Measurements from ENCODE around the gene KSR1.
A peak's percentile ranks its signal among the peaks of the same experiment; 100 is the strongest.
"Not testable (repeated sequence)": the region's sequence is repeated elsewhere in the genome, so short reads cannot be mapped to it uniquely, and the experiment has no call there.

KSR1 gene

DNA sequence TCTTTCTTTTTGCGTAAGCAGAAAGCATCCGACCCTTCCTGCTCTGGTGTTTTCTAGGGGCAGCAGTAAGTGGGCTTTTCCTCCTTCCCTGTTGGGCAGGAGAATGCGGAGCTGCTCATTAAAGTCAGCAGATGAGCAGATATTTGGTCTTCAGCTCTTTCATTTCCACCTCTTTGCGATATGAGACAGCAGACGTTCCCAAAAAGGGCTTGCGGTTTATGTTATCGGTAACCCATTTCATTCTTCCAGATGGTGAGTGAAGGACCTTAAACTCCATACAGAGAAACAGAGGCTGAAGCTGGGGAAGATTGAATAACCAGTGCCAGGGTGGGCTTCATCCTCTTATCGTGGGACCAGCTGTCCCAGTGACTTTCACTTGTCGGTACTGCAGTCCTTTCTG, 40.7 kb downstream of the KSR1 start:
- peaks cover 10 to 29% (median 21%) of the 10 kb centered on the region in 5 donors for H3K4me1 ChIP-seq (ENCODE audit: control insufficient read depth in 5 of 5, insufficient read depth in 5 of 5, low read length in 5 of 5)
- H3K27ac ChIP-seq (ENCODE audit: low read depth, low read length): no peak overlapping the region
- peaks cover 0 to 2% (median 0%) of the 10 kb centered on the region in 5 donors for H3K27me3 ChIP-seq (ENCODE audit: control insufficient read depth in 5 of 5, insufficient read depth in 4 of 5, low read length in 5 of 5)
- no peaks in the 10 kb centered on the region for H3K9me3 ChIP-seq (ENCODE audit: control insufficient read depth in 5 of 5, low read length in 5 of 5)
- H3K4me3 ChIP-seq (ENCODE audit: low read depth in 1 of 5, low read length in 5 of 5): no peak overlapping the region
- no peak overlapping the region for H3K9ac ChIP-seq (ENCODE audit: low read length in 5 of 5)
- H3K36me3 ChIP-seq (ENCODE audit: control insufficient read depth in 5 of 5, insufficient read depth in 5 of 5, low read length in 5 of 5): peaks cover 0 to 3% (median 0%) of the 10 kb centered on the region in 5 donors

DNA sequence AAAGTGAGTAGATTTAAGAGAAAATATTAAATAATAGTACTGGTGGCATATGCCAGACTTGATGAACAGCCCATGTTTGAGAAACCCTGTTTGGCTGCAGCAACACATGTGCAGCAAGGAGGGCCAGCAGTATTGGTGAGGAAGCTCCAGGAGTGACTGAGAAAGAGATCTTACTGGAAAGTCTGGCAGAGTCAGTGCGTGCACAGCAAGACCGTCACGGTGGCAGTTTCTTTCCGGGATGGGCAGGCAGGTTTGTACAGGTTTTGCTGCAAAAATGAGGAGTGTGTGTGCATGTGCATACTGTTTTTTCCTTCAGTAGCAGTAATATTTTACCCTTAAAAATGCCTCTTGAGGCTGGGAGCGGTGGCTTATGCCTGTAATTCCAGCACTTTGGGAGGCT, 41.4 kb downstream of the KSR1 start:
- Histone ChIP-seq H3K27me3 (ENCODE audit: control insufficient read depth in 5 of 5, insufficient read depth in 4 of 5, low read length in 5 of 5) (peaks cover 0 to 2% (median 0%) of the 10 kb centered on the region in 5 donors), H3K4me3 (ENCODE audit: low read depth in 1 of 5, low read length in 5 of 5) (no peak overlapping the region), H3K27ac (ENCODE audit: low read depth, low read length) (no peak overlapping the region), H3K9ac (ENCODE audit: low read length in 5 of 5) (no peak overlapping the region), H3K36me3 (ENCODE audit: control insufficient read depth in 5 of 5, insufficient read depth in 5 of 5, low read length in 5 of 5) (peaks cover 0 to 3% (median 0%) of the 10 kb centered on the region in 5 donors), H3K9me3 (ENCODE audit: control insufficient read depth in 5 of 5, low read length in 5 of 5) (no peaks in the 10 kb centered on the region), H3K4me1 (ENCODE audit: control insufficient read depth in 5 of 5, insufficient read depth in 5 of 5, low read length in 5 of 5) (peaks cover 8 to 32% (median 25%) of the 10 kb centered on the region in 5 donors)

DNA sequence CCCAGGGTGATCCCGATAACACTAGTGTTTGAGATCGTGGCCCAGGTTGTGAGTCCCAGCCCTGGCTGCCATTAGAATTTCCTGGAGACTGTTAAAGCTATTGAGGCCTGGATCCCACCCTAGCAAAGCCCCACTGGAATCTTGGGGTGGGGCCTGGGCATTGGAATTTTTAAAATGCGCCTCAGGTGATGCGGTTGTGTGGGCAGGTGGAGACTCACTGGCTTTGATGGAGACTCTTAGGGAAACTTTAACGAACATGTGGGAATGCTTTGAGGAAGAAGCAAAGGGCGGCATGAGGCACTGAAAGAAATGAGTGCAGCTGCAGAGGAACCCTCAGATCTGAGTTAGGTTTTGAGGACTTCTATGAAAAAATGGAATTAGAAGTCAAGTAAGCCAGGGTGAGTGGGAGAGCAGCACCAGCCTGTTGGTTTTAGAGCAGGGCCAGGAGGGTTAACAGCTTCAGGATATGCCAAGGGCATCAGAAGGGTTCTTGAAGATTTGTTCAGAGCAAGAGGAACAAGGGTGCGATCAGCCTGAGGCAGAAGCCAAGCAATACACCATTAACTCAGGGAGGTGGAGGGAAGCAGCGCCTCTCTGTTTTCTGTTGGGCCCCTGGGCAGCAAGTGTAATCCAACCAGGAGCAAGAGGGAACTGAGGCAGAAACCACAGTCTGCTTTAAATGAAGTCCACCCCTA, 42.5 kb downstream of the KSR1 start:
- H3K9ac ChIP-seq (ENCODE audit: low read length in 5 of 5): no peak overlapping the region

GRCh38 chr17:27499451-27500265, 43.4 kb downstream of the KSR1 start:
- Histone ChIP-seq H3K4me1 (ENCODE audit: control insufficient read depth in 5 of 5, insufficient read depth in 5 of 5, low read length in 5 of 5) (peaks cover 5 to 27% (median 21%) of the 10 kb centered on the region in 5 donors), H3K4me3 (ENCODE audit: low read depth in 1 of 5, low read length in 5 of 5) (no peak overlapping the region), H3K27me3 (ENCODE audit: control insufficient read depth in 5 of 5, insufficient read depth in 4 of 5, low read length in 5 of 5) (peaks cover 0 to under 1% (median 0%) of the 10 kb centered on the region in 5 donors), H3K36me3 (ENCODE audit: control insufficient read depth in 5 of 5, insufficient read depth in 5 of 5, low read length in 5 of 5) (peaks cover 0 to 3% (median 0%) of the 10 kb centered on the region in 5 donors), H3K27ac (ENCODE audit: low read depth, low read length) (no peak overlapping the region), H3K9ac (ENCODE audit: low read length in 5 of 5) (no peak overlapping the region), H3K9me3 (ENCODE audit: control insufficient read depth in 5 of 5, low read length in 5 of 5) (no peaks in the 10 kb centered on the region)

More for the DNA sequence above, 42.5 kb downstream of the KSR1 start:
- Histone ChIP-seq H3K27me3 (ENCODE audit: control insufficient read depth in 5 of 5, insufficient read depth in 4 of 5, low read length in 5 of 5) (peaks cover 0 to 2% (median 0%) of the 10 kb centered on the region in 5 donors), H3K9me3 (ENCODE audit: control insufficient read depth in 5 of 5, low read length in 5 of 5) (no peaks in the 10 kb centered on the region), H3K4me3 (ENCODE audit: low read depth in 1 of 5, low read length in 5 of 5) (no peak overlapping the region), H3K27ac (ENCODE audit: low read depth, low read length) (no peak overlapping the region), H3K4me1 (ENCODE audit: control insufficient read depth in 5 of 5, insufficient read depth in 5 of 5, low read length in 5 of 5) (peaks cover 11 to 36% (median 23%) of the 10 kb centered on the region in 5 donors), H3K36me3 (ENCODE audit: control insufficient read depth in 5 of 5, insufficient read depth in 5 of 5, low read length in 5 of 5) (peaks cover 0 to 3% (median 0%) of the 10 kb centered on the region in 5 donors)

- H3K9ac ChIP-seq (ENCODE audit: low read length in 5 of 5); H3K9me3 ChIP-seq (ENCODE audit: control insufficient read depth in 5 of 5, low read length in 5 of 5); H3K4me3 ChIP-seq (ENCODE audit: low read depth in 1 of 5, low read length in 5 of 5); H3K27ac ChIP-seq (ENCODE audit: low read depth, low read length); H3K27me3 ChIP-seq (ENCODE audit: control insufficient read depth in 5 of 5, insufficient read depth in 4 of 5, low read length in 5 of 5); H3K36me3 ChIP-seq (ENCODE audit: control insufficient read depth in 5 of 5, insufficient read depth in 5 of 5, low read length in 5 of 5): not testable (repeated sequence)
- peaks cover 3 to 15% (median 13%) of the 10 kb centered on the region in 5 donors for H3K4me1 ChIP-seq (ENCODE audit: control insufficient read depth in 5 of 5, insufficient read depth in 5 of 5, low read length in 5 of 5)
Observed at GRCh38 chr17:27501338-27501737, 45.1 kb downstream of the KSR1 start.

GRCh38 chr17:27502526-27503324, 46.5 kb downstream of the KSR1 start:
- peaks cover 0 to 3% (median 0%) of the 10 kb centered on the region in 5 donors for H3K36me3 ChIP-seq (ENCODE audit: control insufficient read depth in 5 of 5, insufficient read depth in 5 of 5, low read length in 5 of 5)
- no peaks in the 10 kb centered on the region for H3K27me3 ChIP-seq (ENCODE audit: control insufficient read depth in 5 of 5, insufficient read depth in 4 of 5, low read length in 5 of 5)
- H3K4me3 ChIP-seq (ENCODE audit: low read depth in 1 of 5, low read length in 5 of 5): no peak overlapping the region
- no peaks in the 10 kb centered on the region for H3K9me3 ChIP-seq (ENCODE audit: control insufficient read depth in 5 of 5, low read length in 5 of 5)
- no peak overlapping the region for H3K9ac ChIP-seq (ENCODE audit: low read length in 5 of 5)
- no peak overlapping the region for H3K27ac ChIP-seq (ENCODE audit: low read depth, low read length)
- peaks cover 3 to 15% (median 12%) of the 10 kb centered on the region in 5 donors for H3K4me1 ChIP-seq (ENCODE audit: control insufficient read depth in 5 of 5, insufficient read depth in 5 of 5, low read length in 5 of 5)

- no peak overlapping the region for H3K9ac ChIP-seq (ENCODE audit: low read length in 5 of 5)
- peaks cover 3 to 18% (median 12%) of the 10 kb centered on the region in 5 donors for H3K4me1 ChIP-seq (ENCODE audit: control insufficient read depth in 5 of 5, insufficient read depth in 5 of 5, low read length in 5 of 5)
- H3K36me3 ChIP-seq (ENCODE audit: control insufficient read depth in 5 of 5, insufficient read depth in 5 of 5, low read length in 5 of 5): peaks cover 0 to 3% (median 0%) of the 10 kb centered on the region in 5 donors
- H3K27ac ChIP-seq (ENCODE audit: low read depth, low read length): no peak overlapping the region
- H3K9me3 ChIP-seq (ENCODE audit: control insufficient read depth in 5 of 5, low read length in 5 of 5): no peaks in the 10 kb centered on the region
- H3K27me3 ChIP-seq (ENCODE audit: control insufficient read depth in 5 of 5, insufficient read depth in 4 of 5, low read length in 5 of 5): no peaks in the 10 kb centered on the region
- H3K4me3 ChIP-seq (ENCODE audit: low read depth in 1 of 5, low read length in 5 of 5): no peak overlapping the region
Observed at GRCh38 chr17:27503611-27504010, 47.4 kb downstream of the KSR1 start.

GRCh38 chr17:27504188-27504995, 48.1 kb downstream of the KSR1 start:
- H3K9me3 ChIP-seq (ENCODE audit: control insufficient read depth in 5 of 5, low read length in 5 of 5): no peaks in the 10 kb centered on the region
- peaks cover 3 to 18% (median 12%) of the 10 kb centered on the region in 5 donors for H3K4me1 ChIP-seq (ENCODE audit: control insufficient read depth in 5 of 5, insufficient read depth in 5 of 5, low read length in 5 of 5)
- H3K36me3 ChIP-seq (ENCODE audit: control insufficient read depth in 5 of 5, insufficient read depth in 5 of 5, low read length in 5 of 5): peaks cover 0 to 3% (median 0%) of the 10 kb centered on the region in 5 donors
- no peaks in the 10 kb centered on the region for H3K27me3 ChIP-seq (ENCODE audit: control insufficient read depth in 5 of 5, insufficient read depth in 4 of 5, low read length in 5 of 5)
- H3K27ac ChIP-seq (ENCODE audit: low read depth, low read length): no peak overlapping the region
- H3K9ac ChIP-seq (ENCODE audit: low read length in 5 of 5): no peak overlapping the region
- H3K4me3 ChIP-seq (ENCODE audit: low read depth in 1 of 5, low read length in 5 of 5): peak overlapping the region in 1 of 5 donors; percentile 3

All from subcutaneous abdominal adipose tissue (tissue), 5 donors.